ENCODE data around the gene KCTD21.

DNA sequence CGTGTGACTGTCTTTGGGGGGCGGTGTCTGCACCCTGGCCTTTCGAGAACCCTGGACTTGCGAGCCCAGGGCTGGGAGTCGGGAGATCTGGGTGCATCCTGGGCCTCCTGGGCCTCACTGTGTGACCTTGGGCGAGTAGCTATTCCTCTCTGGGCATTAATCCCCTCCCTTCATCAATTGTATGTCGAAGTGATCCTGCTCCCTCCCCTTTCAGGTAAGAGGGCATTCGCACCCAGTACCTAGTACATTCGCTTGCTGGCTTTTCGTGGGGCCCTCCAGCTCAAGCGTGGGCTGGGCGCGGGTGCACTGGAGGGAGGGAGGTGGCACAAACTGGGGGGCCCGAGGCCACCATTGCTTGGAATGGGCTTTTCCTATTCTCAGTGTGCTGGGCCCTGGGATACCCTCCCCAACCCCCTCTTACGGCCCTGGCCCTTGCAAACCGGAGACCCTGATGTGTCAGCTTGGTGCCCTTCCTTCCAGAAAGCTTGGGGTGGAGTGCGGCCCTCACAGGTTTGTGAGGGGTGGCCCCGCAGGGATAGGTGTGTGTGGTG lies 823 bp upstream of the KCTD21 start:
- TF ChIP-seq CHD1 (IDR thresholded peaks at IDR 0.05; ENCODE audit: low read depth, low read length) (no peak), CTCF (conservative IDR thresholded peaks at IDR 0.05; ENCODE audit: low read depth, low read length) (no peak), POLR2A (IDR thresholded peaks at IDR 0.05; ENCODE audit: low read depth, low read length) (no peak), ELK1 (IDR thresholded peaks at IDR 0.05; ENCODE audit: borderline replicate concordance, low read depth, low read length) (no peak)
